Measurements from ENCODE around the gene SIGLEC12.
"Not testable (repeated sequence)": the region's sequence is repeated elsewhere in the genome, so short reads cannot be mapped to it uniquely, and the experiment has no call there.

The SIGLEC12 gene

DNA sequence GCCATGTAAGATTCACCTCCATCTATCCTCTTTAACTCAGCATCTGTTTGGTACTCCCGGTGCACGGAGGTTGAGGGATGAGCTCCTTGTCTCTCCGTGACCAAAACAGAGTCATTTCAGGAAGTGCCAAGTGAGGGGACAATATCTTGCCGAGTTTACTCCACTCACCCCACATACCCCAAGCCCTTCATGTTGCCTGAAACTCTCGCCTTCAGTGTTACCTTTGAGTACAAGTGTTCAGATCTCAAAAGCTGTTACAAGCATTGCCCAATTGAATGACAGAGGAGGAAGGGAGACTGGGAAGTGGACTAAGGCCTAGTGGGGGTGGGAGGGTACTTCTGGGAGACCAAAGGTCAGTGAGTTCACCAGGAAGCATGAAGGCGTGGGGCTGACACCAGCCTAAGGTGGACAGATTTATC lies 6.0 kb upstream of the SIGLEC12 start:
- DNase-seq (ENCODE audit: extremely low read depth, low read depth), result no peak
- no peak for TF ChIP-seq CTCF (IDR thresholded peaks at IDR 0.05; ENCODE audit: low read depth, low read length)

DNA sequence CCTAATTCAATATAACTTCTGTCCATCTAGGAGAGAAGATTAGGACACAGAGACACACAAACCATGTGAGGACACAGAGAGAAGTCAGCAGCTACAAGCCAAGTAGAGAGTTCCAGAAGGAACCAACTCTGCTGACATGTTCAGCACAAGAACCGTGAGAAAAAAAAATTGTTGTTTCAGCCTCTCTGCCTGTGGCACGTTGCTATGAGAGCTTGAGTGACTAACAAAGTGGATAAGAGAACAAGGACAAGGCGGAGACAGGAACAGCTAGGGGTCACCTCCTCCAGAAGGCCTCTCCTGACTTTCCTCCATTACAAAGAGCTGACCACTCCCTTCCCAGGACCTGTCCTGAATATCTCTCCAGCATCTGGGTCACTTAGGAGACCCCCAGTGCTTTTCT lies 5.6 kb upstream of the SIGLEC12 start:
- no peak for DNase-seq (ENCODE audit: extremely low read depth, low read depth)
- TF ChIP-seq CTCF (IDR thresholded peaks at IDR 0.05; ENCODE audit: low read depth, low read length), result no peak

GRCh38 chr19:51505904-51506303 lies 4.3 kb upstream of the SIGLEC12 start:
- no peak for DNase-seq (ENCODE audit: extremely low read depth, low read depth)
- no peak for TF ChIP-seq CTCF (IDR thresholded peaks at IDR 0.05; ENCODE audit: low read depth, low read length)

DNA sequence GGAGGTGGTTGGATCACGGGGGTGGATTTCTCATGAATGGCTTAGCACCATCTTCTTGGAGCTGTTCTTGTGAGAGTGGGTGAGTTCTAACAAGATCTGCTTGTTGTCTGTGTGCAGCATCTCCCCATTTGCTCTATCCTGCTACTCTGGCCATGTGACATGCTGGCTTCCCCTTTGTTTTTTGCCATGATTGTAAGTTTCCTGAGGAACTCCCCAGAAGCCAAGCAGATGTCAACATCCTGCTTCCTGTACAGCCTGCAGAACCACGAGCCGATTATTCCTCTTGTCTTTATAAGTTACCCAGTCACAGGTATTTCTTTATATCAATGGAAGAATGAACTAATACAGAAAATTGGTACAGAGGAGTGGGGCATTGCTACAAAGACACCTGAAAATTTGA lies 2.3 kb upstream of the SIGLEC12 start:
- no peak for DNase-seq (ENCODE audit: extremely low read depth, low read depth)
- no peak for TF ChIP-seq CTCF (IDR thresholded peaks at IDR 0.05; ENCODE audit: low read depth, low read length)

- no peak for TF ChIP-seq CTCF (IDR thresholded peaks at IDR 0.05; ENCODE audit: low read depth, low read length)
- no peak for DNase-seq (ENCODE audit: extremely low read depth, low read depth)
These were observed 1.8 kb upstream of the SIGLEC12 start for GRCh38 chr19:51503286-51503817.

DNA sequence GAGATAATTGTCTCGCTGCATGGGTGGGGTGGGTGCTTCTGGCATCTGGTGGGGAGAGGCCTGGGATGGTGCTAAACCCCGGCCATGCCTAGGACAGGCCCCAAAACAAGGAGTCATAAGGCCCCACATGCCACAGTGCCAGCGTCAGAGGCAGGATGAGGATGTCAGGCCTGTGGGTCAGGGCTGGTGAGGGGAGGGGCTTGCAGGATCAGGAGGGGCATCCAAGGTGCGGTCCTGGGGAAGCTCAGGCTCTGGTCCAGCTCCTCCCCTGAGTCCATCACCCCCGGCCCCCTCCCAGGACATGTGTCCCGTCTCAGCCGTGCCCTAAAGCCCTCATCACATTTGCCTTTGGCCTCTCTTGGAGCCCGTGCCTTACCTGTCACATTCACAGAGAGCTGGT lies 669 bp downstream of the SIGLEC12 start:
- DNase-seq (ENCODE audit: extremely low read depth, low read depth), result not testable (repeated sequence)

DNA sequence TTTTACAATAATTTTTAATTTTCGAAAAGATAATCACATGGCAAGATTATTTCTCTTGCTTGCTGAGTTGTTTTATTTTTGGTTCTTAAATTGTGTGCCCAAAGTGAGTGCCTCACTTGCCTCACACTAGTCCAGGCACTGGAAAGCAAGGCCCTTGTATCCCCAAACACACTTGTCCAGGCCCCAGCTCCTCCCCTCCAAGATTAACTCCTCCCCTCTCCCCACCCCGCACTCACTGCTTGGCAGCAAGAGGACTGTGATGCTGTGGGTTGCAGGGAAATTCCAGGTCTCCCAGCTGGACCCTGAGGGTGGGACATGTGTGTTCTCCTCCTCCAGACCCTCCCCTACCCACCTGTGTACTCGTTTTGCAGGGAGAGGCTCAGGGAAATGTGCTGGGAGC lies 3.9 kb downstream of the SIGLEC12 start:
- TF ChIP-seq CTCF (IDR thresholded peaks at IDR 0.05; ENCODE audit: low read depth, low read length), result no peak
- DNase-seq (ENCODE audit: extremely low read depth, low read depth), result no peak

DNA sequence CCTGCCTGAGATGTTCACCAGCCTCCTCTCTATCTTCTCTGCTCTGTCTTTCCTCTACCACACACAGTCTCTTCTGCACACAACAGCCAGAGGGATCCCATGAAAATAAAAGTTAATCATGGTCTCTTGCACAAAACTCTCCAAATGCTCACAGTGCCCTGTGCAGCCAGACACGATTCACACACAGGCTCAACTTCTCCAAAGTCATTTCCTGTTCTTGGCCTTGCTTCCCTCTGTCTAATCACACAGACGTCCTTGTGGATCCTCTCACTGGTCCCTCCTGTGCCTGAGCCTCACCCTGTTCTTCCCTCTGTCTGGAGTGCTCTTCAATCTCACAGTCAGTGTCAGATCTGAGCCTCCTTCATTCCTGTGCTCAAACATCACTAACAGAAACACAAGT lies 7.8 kb downstream of the SIGLEC12 start:
- TF ChIP-seq CTCF (IDR thresholded peaks at IDR 0.05; ENCODE audit: low read depth, low read length), result no peak
- no peak for DNase-seq (ENCODE audit: extremely low read depth, low read depth)
